ENCODE results near the gene GRIN2D. TPM values are rescaled to one million over a fixed set of nuclear protein-coding genes. Genes with fewer than 3 reads are reported as not detected.

Gene GRIN2D
- total RNA-seq, 4 donors from 2014 or later, result 0.42 to 0.90 (median 0.51) TPM

GRCh38 chr19:48419158-48419920, 25.9 kb downstream of the GRIN2D start:
- no peak for TF ChIP-seq CTCF (IDR thresholded peaks at IDR 0.05)
- TF ChIP-seq EP300 (IDR thresholded peaks at IDR 0.05), result no peak
- TF ChIP-seq POLR2A (IDR thresholded peaks at IDR 0.05), result no peak
- Histone ChIP-seq H3K9me3 (no peaks in the 10 kb centered on the region), H3K4me1 (peaks cover 0 to 13% (median 2%) of the 10 kb centered on the region in 4 donors), H3K27ac (no peak overlapping the region), H3K36me3 (no peaks in the 10 kb centered on the region), H3K27me3 (peaks cover 0 to 34% of the 10 kb centered on the region in 2 donors), H3K4me3 (no peak overlapping the region)
- no peak for DNase-seq (ENCODE audit: low spot score in 2 of 2)
- 63% methylated on average over 31 of the region's 31 CpGs for WGBS, 2 donors

GRCh38 chr19:48421548-48421947, 28.1 kb downstream of the GRIN2D start:
- H3K27me3 ChIP-seq, result peaks cover 0 to 12% of the 10 kb centered on the region in 2 donors

GRCh38 chr19:48424694-48425219, 31.3 kb downstream of the GRIN2D start:
- peak overlapping the region in 1 of 4 donors; percentile 7 for H3K4me3 ChIP-seq
- WGBS, 2 donors, result 19 to 27% methylated on average over 8 of the region's 8 CpGs
- H3K9me3 ChIP-seq, result no peaks in the 10 kb centered on the region
- no peak for DNase-seq (ENCODE audit: low spot score in 2 of 2)
- H3K36me3 ChIP-seq, result no peaks in the 10 kb centered on the region
- no peaks in the 10 kb centered on the region for H3K27me3 ChIP-seq
- peaks cover 0 to 8% (median 0%) of the 10 kb centered on the region in 4 donors for H3K4me1 ChIP-seq
- H3K27ac ChIP-seq, result no peak overlapping the region
- TF ChIP-seq POLR2A (IDR thresholded peaks at IDR 0.05), result no peak
- no peak for TF ChIP-seq CTCF (IDR thresholded peaks at IDR 0.05)
- no peak for TF ChIP-seq EP300 (IDR thresholded peaks at IDR 0.05)

More at GRCh38 chr19:48421548-48421947, 28.1 kb downstream of the GRIN2D start:
- H3K4me3 ChIP-seq, result no peak overlapping the region
- peaks cover 0 to 8% (median 0%) of the 10 kb centered on the region in 4 donors for H3K4me1 ChIP-seq
- 69 to 74% methylated on average over 13 to 16 of the region's 16 CpGs for WGBS, 2 donors
- H3K27ac ChIP-seq, result no peak overlapping the region
- no peaks in the 10 kb centered on the region for H3K36me3 ChIP-seq
- no peaks in the 10 kb centered on the region for H3K9me3 ChIP-seq
- peak in 1 of 2 donors; percentile 27 for DNase-seq (ENCODE audit: low spot score in 2 of 2)
- no peak for TF ChIP-seq POLR2A (IDR thresholded peaks at IDR 0.05)
- no peak for TF ChIP-seq EP300 (IDR thresholded peaks at IDR 0.05)
- TF ChIP-seq CTCF (IDR thresholded peaks at IDR 0.05), result no peak

- peaks cover 0 to 8% (median 0%) of the 10 kb centered on the region in 4 donors for H3K4me1 ChIP-seq
- H3K27me3 ChIP-seq, result no peaks in the 10 kb centered on the region
- DNase-seq (ENCODE audit: low spot score in 2 of 2), result no peak
Measured at GRCh38 chr19:48428670-48429069, 35.2 kb downstream of the GRIN2D start.

More at GRCh38 chr19:48428670-48429069, 35.2 kb downstream of the GRIN2D start:
- H3K36me3 ChIP-seq, result no peaks in the 10 kb centered on the region
- TF ChIP-seq POLR2A (IDR thresholded peaks at IDR 0.05), result no peak
- no peak for TF ChIP-seq EP300 (IDR thresholded peaks at IDR 0.05)
- no peak for TF ChIP-seq CTCF (IDR thresholded peaks at IDR 0.05)
- no peak overlapping the region for H3K4me3 ChIP-seq
- H3K27ac ChIP-seq, result no peak overlapping the region
- whole genome bisulfite sequencing, 2 donors, result 93 to 100% methylated on average over 1 of the region's 1 CpG
- no peaks in the 10 kb centered on the region for H3K9me3 ChIP-seq
